Stimulated activated CD8-positive, alpha-beta memory T cell treated with anti-CD3 and anti-CD28 coated beads, Interleukin-12 subunit alpha, Interleukin-12 subunit beta, amount 100 ng/mL, for 4 hours (primary cell): Measurements from ENCODE around the gene NSD2.
"Not testable (repeated sequence)": the region's sequence is repeated elsewhere in the genome, so short reads cannot be mapped to it uniquely, and the experiment has no call there.

Source experiments
- DNase-seq: peaks from one replicate; pipeline ENCODE4 v3.0.0-alpha.2; 2020; ENCODE audit warnings: low read depth

NSD2 gene

GRCh38 chr4:1870578-1871443 is at the start of gene NSD2:
TSS of gene NSD2 (plus strand) at chr4:1871393. CDS start at chr4:1900655, 29,262 bp downstream.
- peak; percentile 88 for DNase-seq

- no peak for DNase-seq
Observed at GRCh38 chr4:1821679-1822567, 49.3 kb upstream of the NSD2 start.

GRCh38 chr4:1822568-1823544 is 48.3 kb upstream of the NSD2 start:
- no peak for DNase-seq

- DNase-seq, result no peak
Observed at GRCh38 chr4:1823545-1823932, 47.7 kb upstream of the NSD2 start.

- no peak for DNase-seq
Observed at GRCh38 chr4:1824746-1825145, 46.4 kb upstream of the NSD2 start.

- DNase-seq, result no peak
Observed at GRCh38 chr4:1825326-1825725, 45.9 kb upstream of the NSD2 start.

GRCh38 chr4:1826531-1827350 is 44.5 kb upstream of the NSD2 start:
- no peak for DNase-seq

GRCh38 chr4:1830234-1830633 is 41.0 kb upstream of the NSD2 start:
- DNase-seq, result no peak

- DNase-seq, result no peak
Observed at GRCh38 chr4:1830642-1831228, 40.5 kb upstream of the NSD2 start.

GRCh38 chr4:1831331-1831730 is 39.9 kb upstream of the NSD2 start:
- DNase-seq, result no peak

- DNase-seq, result no peak
Observed at GRCh38 chr4:1832690-1833089, 38.5 kb upstream of the NSD2 start.

GRCh38 chr4:1833307-1834046 is 37.7 kb upstream of the NSD2 start:
- DNase-seq, result no peak

GRCh38 chr4:1834047-1834775 is 37.0 kb upstream of the NSD2 start:
- DNase-seq, result no peak

GRCh38 chr4:1835836-1836235 is 35.4 kb upstream of the NSD2 start:
- DNase-seq, result not testable (repeated sequence)

- DNase-seq, result no peak
Observed at GRCh38 chr4:1836650-1837049, 34.5 kb upstream of the NSD2 start.

- DNase-seq, result no peak
Observed at GRCh38 chr4:1837069-1837468, 34.1 kb upstream of the NSD2 start.

- DNase-seq, result no peak
Observed at GRCh38 chr4:1839282-1839681, 31.9 kb upstream of the NSD2 start.

GRCh38 chr4:1841201-1841886 is 29.8 kb upstream of the NSD2 start:
- no peak for DNase-seq

- DNase-seq, result no peak
Observed at GRCh38 chr4:1841887-1842210, 29.3 kb upstream of the NSD2 start.
